H1 (cell line): ENCODE data around the gene EMC10. TPM values are rescaled to one million over a fixed set of nuclear protein-coding genes. Genes with fewer than 3 reads are reported as not detected.

Experiments
- HDAC6 ChIP-seq: IDR thresholded peaks from one replicate; pipeline ENCODE4 v1.7.1; 2012; ENCODE audit warnings: low read depth, mild to moderate bottlenecking, inconsistent platforms, low read length, moderate library complexity
- MAFK ChIP-seq: IDR thresholded peaks from 2 replicates; pipeline ENCODE4 v1.6.1; 2012; ENCODE audit warnings: low read depth, mild to moderate bottlenecking, improper control_type of control experiment, low read length
- TEAD4 ChIP-seq: IDR thresholded peaks from 2 replicates; pipeline ENCODE4 v1.6.1; 2012; ENCODE audit warnings: low read depth, low read length, inconsistent platforms, mixed read lengths
- polyA plus RNA-seq, 7 experiments: library from polyadenylated mRNA; depleted of rRNA in 3 of 7; stranded (reverse) in 5 of 7; unstranded in 2 of 7; fragments of >200 nt in 5 of 7; fragments of 200-250 nt in 2 of 7; gene quantifications; 1 replicate in 5 of 7; 2 replicates in 1 of 7; 4 replicates in 1 of 7; pipeline versions ENCODE4 v1.2.1 to v1.2.3, GENCODE V29; 2011 to 2013; ENCODE audit warnings: missing spikeins in 2 of 7, mixed read lengths in 2 of 7
- total RNA-seq: library from RNA; stranded (reverse); fragmentation: NEBNext Ultra II Directional; extraction: Animal tissue kit (Norgen Biotek cat#: 25700); gene quantifications from 2 replicates; pipeline ENCODE4 v1.2.1, GENCODE V29; 2021

Gene EMC10
- total and polyA plus RNA-seq, 2 of the 8 experiments (the other 6 are each of a cell fraction or from before 2014, with no cell fraction given): 77.6 to 103 TPM

- TF ChIP-seq HDAC6 (no peak), MAFK (no peak), TEAD4 (no peak)
Measured at GRCh38 chr19:50465986-50466705, 10.2 kb upstream of the EMC10 start (continued).
